Upper lobe of left lung (tissue), 4 donors: ENCODE measurements around the gene FCN3.

Source experiments
- POLR2AphosphoS5 ChIP-seq, 2 donors: sonication (generic); formaldehyde crosslinking; IDR thresholded peaks; one replicate each; pipeline ENCODE4 v1.5.1; 2017; ENCODE audit warnings: antibody characterized with exemption in 2 of 2
- TF ChIP-seq, protein P1 (sequence below), 6 experiments: fragments of 450-650 bp in 4 of 6; fragments of 200-600 bp in 2 of 6; sonication (generic) in 2 of 6; IDR thresholded peaks; one replicate each; pipeline ENCODE4 v1.5.1; 2016 to 2019; ENCODE audit warnings: antibody characterized with exemption in 6 of 6

- TF ChIP-seq, protein P1, sequence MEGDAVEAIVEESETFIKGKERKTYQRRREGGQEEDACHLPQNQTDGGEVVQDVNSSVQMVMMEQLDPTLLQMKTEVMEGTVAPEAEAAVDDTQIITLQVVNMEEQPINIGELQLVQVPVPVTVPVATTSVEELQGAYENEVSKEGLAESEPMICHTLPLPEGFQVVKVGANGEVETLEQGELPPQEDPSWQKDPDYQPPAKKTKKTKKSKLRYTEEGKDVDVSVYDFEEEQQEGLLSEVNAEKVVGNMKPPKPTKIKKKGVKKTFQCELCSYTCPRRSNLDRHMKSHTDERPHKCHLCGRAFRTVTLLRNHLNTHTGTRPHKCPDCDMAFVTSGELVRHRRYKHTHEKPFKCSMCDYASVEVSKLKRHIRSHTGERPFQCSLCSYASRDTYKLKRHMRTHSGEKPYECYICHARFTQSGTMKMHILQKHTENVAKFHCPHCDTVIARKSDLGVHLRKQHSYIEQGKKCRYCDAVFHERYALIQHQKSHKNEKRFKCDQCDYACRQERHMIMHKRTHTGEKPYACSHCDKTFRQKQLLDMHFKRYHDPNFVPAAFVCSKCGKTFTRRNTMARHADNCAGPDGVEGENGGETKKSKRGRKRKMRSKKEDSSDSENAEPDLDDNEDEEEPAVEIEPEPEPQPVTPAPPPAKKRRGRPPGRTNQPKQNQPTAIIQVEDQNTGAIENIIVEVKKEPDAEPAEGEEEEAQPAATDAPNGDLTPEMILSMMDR (IDR thresholded peaks at IDR 0.05): peak in 4 of 6 experiments; percentile 63 to 80 (median 71)
- peak; percentile 92 to 97 for TF ChIP-seq POLR2AphosphoS5 (IDR thresholded peaks at IDR 0.05)
Measured at GRCh38 chr1:27321813-27322568, 52.6 kb downstream of the FCN3 start, which contains the start of gene TMEM222.
